ENCODE results near the gene VEGFA.

VEGFA gene

DNA sequence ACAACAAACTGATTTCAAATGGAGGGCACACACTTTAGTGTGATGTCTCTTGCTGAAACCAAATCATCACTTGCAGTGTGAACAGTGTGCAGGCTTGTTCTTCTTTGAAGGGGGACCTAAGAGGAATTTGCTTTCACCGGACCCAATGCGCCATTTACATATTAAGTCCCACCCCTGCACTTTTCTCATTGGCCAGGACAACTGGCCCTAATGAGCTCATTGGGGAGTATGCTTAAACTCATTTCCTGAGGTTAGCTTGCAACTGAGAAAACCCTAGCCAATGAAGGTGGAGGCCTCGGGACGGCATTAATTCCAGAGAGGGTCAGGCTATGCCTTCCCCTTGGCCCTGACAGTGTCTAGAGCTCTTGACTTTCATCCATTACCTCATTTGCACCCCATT lies 58.7 kb downstream of the VEGFA start:
- H3K27me3 ChIP-seq (ENCODE audit: insufficient read depth, low read length), result no peaks in the 10 kb centered on the region; the same call in 1 of the 2 replicates
- no peak overlapping the region for H3K27ac ChIP-seq (ENCODE audit: low read depth, low read length)

DNA sequence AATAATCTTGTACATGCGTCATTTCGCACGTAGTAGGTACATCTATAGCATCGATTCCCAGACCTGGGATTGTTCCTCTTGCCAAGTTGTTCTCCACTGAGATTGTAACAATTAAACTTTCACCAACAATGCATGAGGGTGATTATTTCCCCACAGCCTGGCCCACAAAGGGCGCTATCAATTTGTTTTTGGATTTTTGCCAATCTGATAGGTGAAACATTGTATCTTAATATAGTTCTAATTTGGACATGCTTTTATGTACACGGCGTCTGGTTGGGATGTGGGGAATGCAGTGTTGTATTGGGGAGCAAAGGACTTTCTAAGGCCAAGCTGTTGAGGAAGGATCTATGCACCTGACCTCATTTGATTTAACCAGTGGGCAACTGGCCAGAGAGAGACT lies 59.5 kb downstream of the VEGFA start:
- H3K27me3 ChIP-seq (ENCODE audit: insufficient read depth, low read length), result no peaks in the 10 kb centered on the region; the same call in 1 of the 2 replicates
- no peak overlapping the region for H2AFZ ChIP-seq (ENCODE audit: low read length, unreplicated experiment)
- no peaks in the 10 kb centered on the region for H3K36me3 ChIP-seq (ENCODE audit: insufficient read depth, low read length)
- no peak overlapping the region for H3K4me3 ChIP-seq (ENCODE audit: low read depth, low read length)
- no peaks in the 10 kb centered on the region for H3K4me1 ChIP-seq (ENCODE audit: control insufficient read depth, insufficient read depth, low read length, unreplicated experiment)
- no peak overlapping the region for H3K27ac ChIP-seq (ENCODE audit: low read depth, low read length)
- H3K79me2 ChIP-seq (ENCODE audit: control insufficient read depth, insufficient read depth, low read length, unreplicated experiment), result no peaks in the 10 kb centered on the region

More for the DNA sequence above, 58.7 kb downstream of the VEGFA start:
- H3K79me2 ChIP-seq (ENCODE audit: control insufficient read depth, insufficient read depth, low read length, unreplicated experiment), result no peaks in the 10 kb centered on the region
- no peak overlapping the region for H3K4me3 ChIP-seq (ENCODE audit: low read depth, low read length)
- no peaks in the 10 kb centered on the region for H3K4me1 ChIP-seq (ENCODE audit: control insufficient read depth, insufficient read depth, low read length, unreplicated experiment)
- H3K36me3 ChIP-seq (ENCODE audit: insufficient read depth, low read length), result no peaks in the 10 kb centered on the region
- H2AFZ ChIP-seq (ENCODE audit: low read length, unreplicated experiment), result no peak overlapping the region

DNA sequence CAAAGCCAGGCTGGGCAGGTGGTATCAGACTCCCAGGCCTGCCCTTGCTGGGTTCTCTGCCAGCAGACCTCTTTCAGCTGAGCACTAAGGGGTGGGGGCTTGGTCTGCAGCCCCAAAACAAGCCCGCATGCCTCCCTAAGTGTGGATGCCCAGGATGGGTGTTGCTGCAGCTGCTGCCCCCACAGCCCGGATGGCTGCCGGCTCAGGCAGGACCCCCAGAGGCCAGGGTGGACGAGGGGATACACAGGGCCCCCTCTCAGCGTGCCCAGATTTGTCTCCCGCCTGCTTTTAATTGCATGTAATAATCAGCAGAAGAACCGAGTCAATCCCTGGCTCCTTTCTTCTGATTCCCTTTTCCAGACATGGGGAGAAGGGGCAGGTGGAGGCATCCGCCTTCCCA lies 60.8 kb downstream of the VEGFA start:
- H3K36me3 ChIP-seq (ENCODE audit: insufficient read depth, low read length), result no peaks in the 10 kb centered on the region
- no peak overlapping the region for H2AFZ ChIP-seq (ENCODE audit: low read length, unreplicated experiment)
- H3K4me3 ChIP-seq (ENCODE audit: low read depth, low read length), result no peak overlapping the region
- H3K27ac ChIP-seq (ENCODE audit: low read depth, low read length), result no peak overlapping the region
- no peaks in the 10 kb centered on the region; the same call in 1 of the 2 replicates for H3K27me3 ChIP-seq (ENCODE audit: insufficient read depth, low read length)
- H3K79me2 ChIP-seq (ENCODE audit: control insufficient read depth, insufficient read depth, low read length, unreplicated experiment), result no peaks in the 10 kb centered on the region
- no peaks in the 10 kb centered on the region for H3K4me1 ChIP-seq (ENCODE audit: control insufficient read depth, insufficient read depth, low read length, unreplicated experiment)

DNA sequence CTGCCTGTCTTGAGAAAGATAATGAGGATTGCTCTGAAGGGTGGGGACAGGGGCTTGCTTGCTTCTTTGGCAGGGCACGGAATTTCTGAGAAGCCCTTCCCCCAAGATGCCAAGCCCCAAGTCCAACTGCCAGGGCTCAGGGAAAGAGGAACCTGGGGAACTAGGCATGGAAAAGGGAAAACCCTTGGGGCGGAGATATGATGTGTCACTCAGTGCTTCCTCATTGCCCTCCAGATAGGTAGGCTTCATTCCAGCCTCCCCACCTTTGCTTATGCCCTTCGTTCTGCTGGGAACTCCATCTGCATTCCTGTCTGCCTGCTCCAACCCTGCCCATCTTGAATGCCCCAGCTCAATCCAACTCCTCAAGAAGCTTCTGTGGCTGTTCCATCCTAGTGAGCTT lies 61.2 kb downstream of the VEGFA start:
- Histone ChIP-seq H3K4me3 (ENCODE audit: low read depth, low read length) (no peak overlapping the region), H2AFZ (ENCODE audit: low read length, unreplicated experiment) (no peak overlapping the region), H3K79me2 (ENCODE audit: control insufficient read depth, insufficient read depth, low read length, unreplicated experiment) (no peaks in the 10 kb centered on the region), H3K36me3 (ENCODE audit: insufficient read depth, low read length) (no peaks in the 10 kb centered on the region), H3K27me3 (ENCODE audit: insufficient read depth, low read length) (no peaks in the 10 kb centered on the region; the same call in 1 of the 2 replicates), H3K27ac (ENCODE audit: low read depth, low read length) (no peak overlapping the region), H3K4me1 (ENCODE audit: control insufficient read depth, insufficient read depth, low read length, unreplicated experiment) (peaks cover 3% of the 10 kb centered on the region)

DNA sequence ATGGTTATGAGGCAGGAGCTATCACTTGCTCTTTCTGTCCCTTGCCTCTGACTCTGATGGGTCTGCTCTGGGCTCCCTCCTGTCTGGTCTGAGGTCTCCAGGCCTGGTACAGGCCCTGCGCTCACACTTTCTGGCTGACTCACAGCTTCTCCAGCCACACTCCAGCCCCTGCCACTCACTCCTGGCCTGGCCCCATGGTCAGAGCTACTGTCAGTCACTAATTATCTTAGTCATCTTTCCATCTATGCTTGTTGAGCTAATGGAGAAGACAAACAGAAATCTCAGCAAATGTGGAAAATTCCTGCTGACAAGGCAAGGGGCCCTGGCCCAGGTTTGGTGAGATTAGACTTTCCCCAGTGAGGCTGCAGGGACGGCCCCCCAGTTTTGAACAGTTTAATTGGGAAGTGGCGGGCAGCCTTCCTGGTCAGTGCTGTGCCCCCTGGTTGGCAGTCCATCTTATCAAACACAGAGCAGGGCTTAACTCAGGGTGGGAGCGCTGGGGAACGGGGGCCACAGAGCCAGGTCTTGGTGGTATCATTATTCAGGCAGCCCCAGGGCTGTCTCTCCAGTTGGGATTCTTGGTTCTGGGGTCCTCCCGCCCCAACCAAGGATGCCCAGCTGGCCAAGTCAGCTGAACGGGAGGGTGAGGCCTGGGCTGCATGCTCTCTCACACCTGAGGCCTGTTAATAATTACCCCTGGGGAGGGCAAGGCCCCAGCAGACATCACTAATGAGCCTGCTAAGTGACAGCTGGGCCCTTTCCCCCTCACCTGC lies 63.4 kb downstream of the VEGFA start:
- H3K79me2 ChIP-seq (ENCODE audit: control insufficient read depth, insufficient read depth, low read length, unreplicated experiment), result no peaks in the 10 kb centered on the region
- H3K27ac ChIP-seq (ENCODE audit: low read depth, low read length), result no peak overlapping the region
- no peak overlapping the region for H3K4me3 ChIP-seq (ENCODE audit: low read depth, low read length)
- H2AFZ ChIP-seq (ENCODE audit: low read length, unreplicated experiment), result no peak overlapping the region
- no peaks in the 10 kb centered on the region; the same call in 1 of the 2 replicates for H3K27me3 ChIP-seq (ENCODE audit: insufficient read depth, low read length)
- H3K4me1 ChIP-seq (ENCODE audit: control insufficient read depth, insufficient read depth, low read length, unreplicated experiment), result peaks cover 17% of the 10 kb centered on the region
- no peaks in the 10 kb centered on the region for H3K36me3 ChIP-seq (ENCODE audit: insufficient read depth, low read length)

DNA sequence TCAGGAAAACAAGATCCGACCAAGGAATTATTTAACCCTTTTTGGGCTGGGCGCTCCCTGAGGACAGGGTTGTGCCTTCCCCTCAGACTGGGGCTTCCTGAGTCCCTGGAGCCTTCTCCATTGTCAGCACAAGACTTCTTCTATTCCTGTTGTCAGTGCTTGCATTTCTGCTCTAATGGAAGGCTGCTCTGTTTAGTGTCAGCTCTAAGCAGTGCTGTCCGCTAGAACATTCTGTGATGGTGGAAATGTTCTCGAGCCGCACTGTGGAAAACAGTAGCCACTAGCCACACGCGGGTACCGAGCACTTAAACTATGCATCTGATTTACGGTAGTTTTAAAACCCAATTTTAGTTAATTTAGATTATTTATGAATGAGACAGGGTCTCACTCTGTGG lies 64.0 kb downstream of the VEGFA start:
- H3K36me3 ChIP-seq (ENCODE audit: insufficient read depth, low read length), result no peaks in the 10 kb centered on the region
- no peaks in the 10 kb centered on the region for H3K79me2 ChIP-seq (ENCODE audit: control insufficient read depth, insufficient read depth, low read length, unreplicated experiment)
- H3K4me3 ChIP-seq (ENCODE audit: low read depth, low read length), result no peak overlapping the region
- H3K27ac ChIP-seq (ENCODE audit: low read depth, low read length), result no peak overlapping the region
- no peak overlapping the region for H2AFZ ChIP-seq (ENCODE audit: low read length, unreplicated experiment)
- no peaks in the 10 kb centered on the region; the same call in 1 of the 2 replicates for H3K27me3 ChIP-seq (ENCODE audit: insufficient read depth, low read length)
- peaks cover 23% of the 10 kb centered on the region for H3K4me1 ChIP-seq (ENCODE audit: control insufficient read depth, insufficient read depth, low read length, unreplicated experiment)

DNA sequence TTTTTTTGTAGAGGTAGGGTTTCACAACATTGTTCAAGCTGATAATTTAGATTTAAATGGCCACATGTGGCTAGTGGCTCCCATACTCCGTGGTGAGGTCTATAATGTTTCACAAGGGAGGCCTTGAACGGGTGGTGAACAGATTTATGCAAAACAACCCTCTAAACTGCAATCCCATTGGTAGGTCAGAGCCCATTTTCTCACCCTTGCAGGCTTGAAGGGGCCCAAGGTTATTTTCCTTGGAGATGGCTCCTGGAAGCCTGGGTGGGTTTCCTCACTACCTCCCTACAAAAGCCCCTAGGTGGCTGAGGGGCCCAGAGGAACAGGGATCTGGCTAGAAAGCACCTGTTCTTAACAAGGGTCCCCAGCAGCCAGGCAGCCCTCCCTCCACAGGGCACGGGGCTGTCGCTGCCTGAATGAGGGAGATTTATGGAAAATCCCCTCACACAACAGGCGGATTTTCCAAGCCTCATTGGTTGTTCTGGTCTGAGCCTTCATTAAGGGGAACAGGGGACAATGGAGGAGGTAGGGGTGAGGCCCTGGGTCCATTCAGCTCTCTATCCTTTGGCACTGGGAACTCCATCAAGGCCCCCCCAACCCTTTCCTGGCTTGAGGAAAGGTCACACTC lies 64.6 kb downstream of the VEGFA start:
- Histone ChIP-seq H3K79me2 (ENCODE audit: control insufficient read depth, insufficient read depth, low read length, unreplicated experiment) (no peaks in the 10 kb centered on the region), H3K36me3 (ENCODE audit: insufficient read depth, low read length) (no peaks in the 10 kb centered on the region), H2AFZ (ENCODE audit: low read length, unreplicated experiment) (no peak overlapping the region), H3K4me1 (ENCODE audit: control insufficient read depth, insufficient read depth, low read length, unreplicated experiment) (peaks cover 26% of the 10 kb centered on the region), H3K4me3 (ENCODE audit: low read depth, low read length) (no peak overlapping the region), H3K27me3 (ENCODE audit: insufficient read depth, low read length) (no peaks in the 10 kb centered on the region; the same call in 1 of the 2 replicates), H3K27ac (ENCODE audit: low read depth, low read length) (no peak overlapping the region)

DNA sequence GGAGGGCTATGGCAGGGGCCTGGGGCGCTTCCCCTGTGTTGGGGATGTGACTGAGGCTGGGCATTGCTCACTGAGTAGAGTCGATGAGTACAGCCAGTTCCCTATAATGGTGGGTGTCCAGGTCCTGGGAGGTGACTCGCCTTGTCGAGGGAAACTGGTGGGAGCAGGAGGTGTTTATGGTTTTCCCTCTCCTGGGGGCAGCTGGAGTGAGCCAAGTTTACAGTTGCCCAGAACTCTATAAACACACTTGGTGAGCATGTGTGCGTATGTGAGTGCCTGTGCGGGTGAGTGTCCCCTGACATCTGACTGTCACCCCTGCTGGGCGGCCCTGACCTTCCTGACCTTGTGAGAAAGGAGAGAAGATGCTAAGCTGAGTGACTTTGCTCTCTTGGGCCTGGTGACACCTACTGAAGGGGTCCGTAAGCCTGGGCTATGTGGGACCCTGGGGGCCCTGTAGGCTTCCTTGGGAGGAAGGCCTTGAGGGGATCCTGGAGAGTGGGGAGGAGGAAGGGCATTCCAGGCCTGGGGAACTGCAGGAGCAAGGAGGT lies 65.9 kb downstream of the VEGFA start:
- Histone ChIP-seq H2AFZ (ENCODE audit: low read length, unreplicated experiment) (no peak overlapping the region), H3K27me3 (ENCODE audit: insufficient read depth, low read length) (no peaks in the 10 kb centered on the region), H3K36me3 (ENCODE audit: insufficient read depth, low read length) (no peaks in the 10 kb centered on the region), H3K4me1 (ENCODE audit: control insufficient read depth, insufficient read depth, low read length, unreplicated experiment) (peaks cover 34% of the 10 kb centered on the region), H3K79me2 (ENCODE audit: control insufficient read depth, insufficient read depth, low read length, unreplicated experiment) (no peaks in the 10 kb centered on the region), H3K27ac (ENCODE audit: low read depth, low read length) (no peak overlapping the region), H3K4me3 (ENCODE audit: low read depth, low read length) (no peak overlapping the region)

All from ACC112 (cell line).